ENCODE results near the gene CTNND2. TPM values are rescaled to one million over a fixed set of nuclear protein-coding genes. Genes with fewer than 3 reads are reported as not detected.

The CTNND2 gene
- total RNA-seq, 1 donor from 2014 or later = 66.9 TPM

- DNase-seq = no peak
These were observed 143.2 kb downstream of the CTNND2 start for GRCh38 chr5:11760934-11761603.

GRCh38 chr5:11758321-11758720 lies 145.9 kb downstream of the CTNND2 start:
- no peak for DNase-seq

- DNase-seq = no peak
These were observed 146.6 kb downstream of the CTNND2 start for GRCh38 chr5:11757661-11758060.

GRCh38 chr5:11737010-11737409 lies 167.2 kb downstream of the CTNND2 start:
- no peak for DNase-seq

- no peak for DNase-seq
These were observed 169.9 kb downstream of the CTNND2 start for GRCh38 chr5:11734369-11734768.

- no peak for DNase-seq
These were observed 170.4 kb downstream of the CTNND2 start for GRCh38 chr5:11733840-11734192.

- no peak for DNase-seq
These were observed 170.9 kb downstream of the CTNND2 start for GRCh38 chr5:11733185-11733839.

GRCh38 chr5:11724940-11725339 lies 179.3 kb downstream of the CTNND2 start:
- DNase-seq = no peak

GRCh38 chr5:11719888-11720481 lies 184.3 kb downstream of the CTNND2 start:
- DNase-seq = peak; percentile 12

- DNase-seq = no peak
These were observed 188.6 kb downstream of the CTNND2 start for GRCh38 chr5:11715461-11716196.

- DNase-seq = no peak
These were observed 192.3 kb downstream of the CTNND2 start for GRCh38 chr5:11711932-11712331.

- DNase-seq = no peak
These were observed 195.2 kb downstream of the CTNND2 start for GRCh38 chr5:11709021-11709420.

GRCh38 chr5:11704916-11705315 lies 199.3 kb downstream of the CTNND2 start:
- no peak for DNase-seq

GRCh38 chr5:11700391-11700790 lies 203.9 kb downstream of the CTNND2 start:
- no peak for DNase-seq

- no peak for DNase-seq
These were observed 211.6 kb downstream of the CTNND2 start for GRCh38 chr5:11692636-11693035.

GRCh38 chr5:11687498-11687897 lies 216.7 kb downstream of the CTNND2 start:
- no peak for DNase-seq

GRCh38 chr5:11684607-11685006 lies 219.6 kb downstream of the CTNND2 start:
- no peak for DNase-seq

GRCh38 chr5:11683666-11684065 lies 220.6 kb downstream of the CTNND2 start:
- no peak for DNase-seq

- no peak for DNase-seq
These were observed 222.4 kb downstream of the CTNND2 start for GRCh38 chr5:11681796-11682195.

- DNase-seq = no peak
These were observed 224.6 kb downstream of the CTNND2 start for GRCh38 chr5:11679676-11680075.

GRCh38 chr5:11675184-11675583 lies 229.1 kb downstream of the CTNND2 start:
- DNase-seq = no peak

- DNase-seq = no peak
These were observed 231.7 kb downstream of the CTNND2 start for GRCh38 chr5:11672385-11673085.

GRCh38 chr5:11658376-11658775 lies 245.9 kb downstream of the CTNND2 start:
- no peak for DNase-seq
